Astrocyte (in vitro differentiated cells and primary cell): Measurements from ENCODE around the gene NFAM1.

Experiments
- EZH2 ChIP-seq: IDR thresholded peaks from 2 replicates; pipeline ENCODE4 v1.6.1; 2012; ENCODE audit warnings: mild to moderate bottlenecking, low read length, inconsistent platforms; ENCODE audit not compliant: insufficient read depth
- TF ChIP-seq, protein P1 (sequence below): IDR thresholded peaks from 2 replicates; pipeline ENCODE4 v1.5.1; 2011; ENCODE audit warnings: low read depth, mild to moderate bottlenecking, inconsistent platforms, low read length, moderate library complexity; ENCODE audit not compliant: insufficient read depth

DNA sequence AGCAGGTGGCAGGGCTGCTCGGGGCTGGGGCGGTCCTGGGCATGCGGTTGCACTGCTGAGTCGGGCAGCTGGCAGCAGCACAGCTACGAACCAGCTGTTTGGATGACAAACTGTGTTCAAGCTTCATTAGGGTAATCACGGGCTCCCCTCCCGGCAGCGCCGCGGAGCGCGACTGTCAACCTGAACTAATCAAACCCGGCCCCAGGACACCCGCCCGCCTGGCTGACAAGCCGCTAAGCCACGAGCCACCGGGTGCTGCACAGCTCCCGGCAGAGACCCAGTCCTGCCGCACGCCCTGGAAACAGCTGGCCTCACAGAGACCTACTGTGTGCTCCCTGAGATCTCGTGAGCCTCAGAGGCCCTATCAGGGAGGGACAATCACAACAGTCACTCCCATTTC is 101.2 kb downstream of the NFAM1 start:
- TF ChIP-seq, protein P1, sequence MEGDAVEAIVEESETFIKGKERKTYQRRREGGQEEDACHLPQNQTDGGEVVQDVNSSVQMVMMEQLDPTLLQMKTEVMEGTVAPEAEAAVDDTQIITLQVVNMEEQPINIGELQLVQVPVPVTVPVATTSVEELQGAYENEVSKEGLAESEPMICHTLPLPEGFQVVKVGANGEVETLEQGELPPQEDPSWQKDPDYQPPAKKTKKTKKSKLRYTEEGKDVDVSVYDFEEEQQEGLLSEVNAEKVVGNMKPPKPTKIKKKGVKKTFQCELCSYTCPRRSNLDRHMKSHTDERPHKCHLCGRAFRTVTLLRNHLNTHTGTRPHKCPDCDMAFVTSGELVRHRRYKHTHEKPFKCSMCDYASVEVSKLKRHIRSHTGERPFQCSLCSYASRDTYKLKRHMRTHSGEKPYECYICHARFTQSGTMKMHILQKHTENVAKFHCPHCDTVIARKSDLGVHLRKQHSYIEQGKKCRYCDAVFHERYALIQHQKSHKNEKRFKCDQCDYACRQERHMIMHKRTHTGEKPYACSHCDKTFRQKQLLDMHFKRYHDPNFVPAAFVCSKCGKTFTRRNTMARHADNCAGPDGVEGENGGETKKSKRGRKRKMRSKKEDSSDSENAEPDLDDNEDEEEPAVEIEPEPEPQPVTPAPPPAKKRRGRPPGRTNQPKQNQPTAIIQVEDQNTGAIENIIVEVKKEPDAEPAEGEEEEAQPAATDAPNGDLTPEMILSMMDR, result no peak
- no peak for TF ChIP-seq EZH2
